NCI-H345 (cell line): Measurements from ENCODE around the gene NR3C2.
"Not testable (repeated sequence)": the region's sequence is repeated elsewhere in the genome, so short reads cannot be mapped to it uniquely, and the experiment has no call there.

ENCODE experiments used
- DNase-seq: peaks from one replicate; lab custom pipeline; 2025; lab: John Stamatoyannopoulos, UW

NR3C2 gene

GRCh38 chr4:148112231-148112982 is 329.8 kb downstream of the NR3C2 start:
- no peak for DNase-seq

GRCh38 chr4:148110169-148110568 is 332.0 kb downstream of the NR3C2 start:
- DNase-seq: no peak

GRCh38 chr4:148109216-148109615 is 333.0 kb downstream of the NR3C2 start:
- no peak for DNase-seq

- no peak for DNase-seq
These were observed 333.4 kb downstream of the NR3C2 start for GRCh38 chr4:148108766-148109165.

- DNase-seq: no peak
These were observed 338.4 kb downstream of the NR3C2 start for GRCh38 chr4:148103597-148104355.

- no peak for DNase-seq
These were observed 340.4 kb downstream of the NR3C2 start for GRCh38 chr4:148101790-148102189.

GRCh38 chr4:148101235-148101634 is 341.0 kb downstream of the NR3C2 start:
- no peak for DNase-seq

- no peak for DNase-seq
These were observed 344.4 kb downstream of the NR3C2 start for GRCh38 chr4:148097801-148098200.

GRCh38 chr4:148095346-148095923 is 346.8 kb downstream of the NR3C2 start:
- no peak for DNase-seq

GRCh38 chr4:148094149-148094548 is 348.1 kb downstream of the NR3C2 start:
- DNase-seq: no peak

- no peak for DNase-seq
These were observed 349.1 kb downstream of the NR3C2 start for GRCh38 chr4:148093065-148093464.

GRCh38 chr4:148092316-148093014 is 349.7 kb downstream of the NR3C2 start:
- no peak for DNase-seq

GRCh38 chr4:148091896-148092295 is 350.3 kb downstream of the NR3C2 start:
- DNase-seq: no peak

GRCh38 chr4:148090503-148091476 is 351.4 kb downstream of the NR3C2 start:
- no peak for DNase-seq

- no peak for DNase-seq
These were observed 352.2 kb downstream of the NR3C2 start for GRCh38 chr4:148090029-148090428.

- no peak for DNase-seq
These were observed 352.6 kb downstream of the NR3C2 start for GRCh38 chr4:148089624-148090023.

GRCh38 chr4:148083073-148083472 is 359.1 kb downstream of the NR3C2 start:
- not testable (repeated sequence) for DNase-seq

GRCh38 chr4:148081745-148082144 is 360.5 kb downstream of the NR3C2 start:
- no peak for DNase-seq

GRCh38 chr4:148081267-148081666 is 360.9 kb downstream of the NR3C2 start:
- DNase-seq: no peak

- no peak for DNase-seq
These were observed 362.3 kb downstream of the NR3C2 start for GRCh38 chr4:148079961-148080360.

GRCh38 chr4:148078061-148078460 is 364.2 kb downstream of the NR3C2 start:
- no peak for DNase-seq
